Central memory CD8-positive, alpha-beta T cell (primary cell): Measurements from ENCODE around the gene ZNF462.
A peak's percentile ranks its signal among the peaks of the same experiment; 100 is the strongest.

Experiments used
- ATAC-seq: fragments of 150-1000 bp; cut with Tn5 transposase; replicated peaks from 2 replicates; pipeline ENCODE4 v1.10.0; 2022; ENCODE audit warnings: mild to moderate bottlenecking, moderate FRiP score, moderate number of reproducible peaks; ENCODE audit not compliant: poor library complexity, severe bottlenecking; ENCODE audit errors: extremely low read depth
- DNase-seq, 2 donors: peaks; one replicate each; pipeline ENCODE4 v3.0.0; 2021; ENCODE audit warnings: low spot score in 2 of 2
- H3K27ac Mint-ChIP-seq: one replicate; pipeline ENCODE4 v1.8.0; 2022; ENCODE audit warnings: low read depth, mild to moderate bottlenecking, moderate library complexity, mixed read lengths
- H3K27me3 Mint-ChIP-seq: one replicate; pipeline ENCODE4 v1.8.0; 2022; ENCODE audit warnings: mixed read lengths
- H3K36me3 Mint-ChIP-seq: one replicate; pipeline ENCODE4 v1.8.0; 2022; ENCODE audit warnings: mild to moderate bottlenecking, moderate library complexity, mixed read lengths; ENCODE audit not compliant: insufficient read depth
- H3K4me1 Mint-ChIP-seq: one replicate; pipeline ENCODE4 v1.8.0; 2022; ENCODE audit warnings: mixed read lengths
- H3K4me3 Mint-ChIP-seq: one replicate; pipeline ENCODE4 v1.8.0; 2022; ENCODE audit warnings: mild to moderate bottlenecking, moderate library complexity, mixed read lengths
- H3K9me3 Mint-ChIP-seq: one replicate; pipeline ENCODE4 v1.8.0; 2022; ENCODE audit warnings: mixed read lengths

The ZNF462 gene

GRCh38 chr9:106862821-106863720, at the start of gene ZNF462:
Gene ZNF462 (plus strand): TSS chr9:106863166. CDS start chr9:106923384, 60,218 bp downstream.
- DNase-seq (no peak), ATAC-seq (no peak)
- H3K4me3 Mint-ChIP-seq: peak within 1 kb of the TSS; percentile 51
- peaks cover 78% of the 10 kb centered on the region for H3K27me3 Mint-ChIP-seq
- H3K36me3 Mint-ChIP-seq: no peaks in the 10 kb centered on the region
- H3K9me3 Mint-ChIP-seq: peaks cover 14% of the 10 kb centered on the region
- H3K27ac Mint-ChIP-seq: no peak within 1 kb of the TSS
- H3K4me1 Mint-ChIP-seq: peaks cover 22% of the 10 kb centered on the region

DNA sequence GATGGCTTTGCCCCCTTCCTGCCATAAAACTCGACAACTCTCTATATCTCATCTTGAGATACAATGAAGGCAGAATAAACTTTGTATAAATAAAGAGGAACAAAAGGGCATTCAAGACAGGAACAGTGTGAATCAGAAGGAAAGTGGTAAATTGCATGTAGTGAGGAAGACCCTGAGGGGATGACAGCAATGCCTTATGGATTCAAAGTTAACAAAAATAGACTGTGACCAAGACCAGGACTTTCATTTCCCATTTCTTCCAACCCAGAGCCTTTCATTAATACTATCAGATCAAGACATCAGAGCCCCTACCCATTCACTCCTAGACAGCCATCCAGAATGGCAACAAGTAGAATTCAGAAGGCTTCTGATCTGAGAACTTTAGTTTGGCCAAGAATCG, 46.4 kb upstream of the ZNF462 start:
- Mint-ChIP-seq H3K36me3 (no peaks in the 10 kb centered on the region), H3K27me3 (no peaks in the 10 kb centered on the region), H3K4me3 (no peak overlapping the region), H3K9me3 (peaks cover 34% of the 10 kb centered on the region), H3K27ac (no peak overlapping the region), H3K4me1 (no peaks in the 10 kb centered on the region)
- ATAC-seq (no peak), DNase-seq (no peak)

GRCh38 chr9:106818034-106818433, 44.9 kb upstream of the ZNF462 start:
- ATAC-seq: no peak
- Mint-ChIP-seq H3K4me3 (no peak overlapping the region), H3K4me1 (no peaks in the 10 kb centered on the region), H3K27me3 (no peaks in the 10 kb centered on the region), H3K27ac (no peak overlapping the region), H3K9me3 (peaks cover 27% of the 10 kb centered on the region), H3K36me3 (no peaks in the 10 kb centered on the region)
- DNase-seq: no peak

DNA sequence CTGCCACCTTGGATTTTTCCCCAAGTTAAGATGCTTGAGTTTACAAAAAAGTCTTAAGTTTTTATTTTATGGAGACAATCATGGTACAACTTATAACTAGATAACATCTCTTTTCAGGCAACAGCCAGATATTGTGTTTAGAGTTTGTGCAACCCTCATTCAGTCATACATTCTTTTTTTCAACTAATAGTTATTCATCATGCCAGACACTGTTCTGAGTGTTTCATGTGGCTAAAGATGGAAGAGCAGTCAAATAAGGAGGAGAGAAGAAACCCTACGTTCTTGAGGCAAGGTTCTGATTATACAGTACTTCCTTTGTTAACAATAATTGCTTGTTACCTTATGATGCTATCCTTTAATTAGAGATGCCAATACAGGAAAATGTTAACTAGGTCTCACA, 42.1 kb upstream of the ZNF462 start:
- no peak overlapping the region for H3K27ac Mint-ChIP-seq
- no peak for ATAC-seq
- no peaks in the 10 kb centered on the region for H3K27me3 Mint-ChIP-seq
- H3K36me3 Mint-ChIP-seq: no peaks in the 10 kb centered on the region
- peaks cover 15% of the 10 kb centered on the region for H3K9me3 Mint-ChIP-seq
- no peak overlapping the region for H3K4me3 Mint-ChIP-seq
- no peaks in the 10 kb centered on the region for H3K4me1 Mint-ChIP-seq
- DNase-seq: no peak

- no peaks in the 10 kb centered on the region for H3K36me3 Mint-ChIP-seq
These were observed 34.9 kb upstream of the ZNF462 start for GRCh38 chr9:106828070-106828469.

DNA sequence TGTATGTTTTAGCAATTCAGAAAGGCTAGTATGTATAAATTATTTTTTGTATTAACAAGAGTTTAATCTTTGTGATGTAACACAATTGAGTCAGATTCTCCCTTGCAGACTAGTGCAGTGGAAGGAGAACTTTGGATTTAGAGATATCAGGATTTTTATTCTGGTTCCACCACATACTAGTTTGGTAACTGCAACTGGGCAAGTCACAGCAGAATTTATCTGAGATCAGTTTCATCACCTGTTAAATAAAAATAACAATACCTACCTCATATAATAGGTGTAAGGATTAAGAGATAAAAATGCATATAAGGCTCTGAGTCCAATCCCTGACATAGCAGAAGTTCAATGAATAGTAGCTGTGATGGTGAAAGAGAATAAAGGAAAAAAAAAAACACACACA, 34.0 kb upstream of the ZNF462 start:
- Mint-ChIP-seq H3K4me3 (no peak overlapping the region), H3K36me3 (no peaks in the 10 kb centered on the region), H3K4me1 (no peaks in the 10 kb centered on the region)

More at GRCh38 chr9:106828070-106828469, 34.9 kb upstream of the ZNF462 start:
- Mint-ChIP-seq H3K27ac (no peak overlapping the region), H3K4me1 (no peaks in the 10 kb centered on the region), H3K9me3 (peaks cover 11% of the 10 kb centered on the region), H3K27me3 (no peaks in the 10 kb centered on the region), H3K4me3 (no peak overlapping the region)
- DNase-seq (no peak), ATAC-seq (no peak)

GRCh38 chr9:106829666-106830408, 33.1 kb upstream of the ZNF462 start:
- Mint-ChIP-seq H3K9me3 (peaks cover 17% of the 10 kb centered on the region), H3K27ac (no peak overlapping the region), H3K4me1 (no peaks in the 10 kb centered on the region), H3K36me3 (no peaks in the 10 kb centered on the region), H3K27me3 (no peaks in the 10 kb centered on the region), H3K4me3 (no peak overlapping the region)
- no peak for ATAC-seq
- DNase-seq: no peak

More for the DNA sequence above, 34.0 kb upstream of the ZNF462 start:
- no peak for DNase-seq
- H3K27me3 Mint-ChIP-seq: no peaks in the 10 kb centered on the region
- ATAC-seq: no peak
- H3K9me3 Mint-ChIP-seq: peaks cover 14% of the 10 kb centered on the region
- no peak overlapping the region for H3K27ac Mint-ChIP-seq

GRCh38 chr9:106830527-106831150, 32.3 kb upstream of the ZNF462 start:
- DNase-seq (no peak), ATAC-seq (no peak)
- no peak overlapping the region for H3K4me3 Mint-ChIP-seq
- H3K27me3 Mint-ChIP-seq: no peaks in the 10 kb centered on the region
- peaks cover 17% of the 10 kb centered on the region for H3K9me3 Mint-ChIP-seq
- H3K4me1 Mint-ChIP-seq: no peaks in the 10 kb centered on the region
- no peak overlapping the region for H3K27ac Mint-ChIP-seq
- no peaks in the 10 kb centered on the region for H3K36me3 Mint-ChIP-seq

DNA sequence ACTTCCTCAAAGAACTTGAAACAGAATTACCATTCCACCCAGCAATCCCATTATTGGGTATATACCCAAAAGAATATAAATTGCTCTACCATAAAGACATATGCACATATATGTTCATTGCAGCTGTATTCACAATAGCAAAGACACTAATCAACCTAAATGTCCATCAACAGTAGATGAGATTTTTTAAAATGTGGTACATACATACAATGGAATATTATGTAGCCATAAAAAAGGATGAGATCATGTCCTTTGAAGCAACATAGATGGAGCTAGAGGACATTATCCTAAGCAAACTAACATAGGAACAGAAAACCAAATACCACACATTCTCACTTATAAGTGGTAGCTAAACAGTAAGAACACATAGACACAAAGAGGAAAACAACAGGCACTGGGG, 28.1 kb upstream of the ZNF462 start:
- Mint-ChIP-seq H3K36me3 (no peaks in the 10 kb centered on the region), H3K27ac (no peak overlapping the region), H3K27me3 (no peaks in the 10 kb centered on the region), H3K9me3 (peaks cover 21% of the 10 kb centered on the region), H3K4me3 (no peak overlapping the region), H3K4me1 (no peaks in the 10 kb centered on the region)
- DNase-seq: no peak
- ATAC-seq: no peak

GRCh38 chr9:106835840-106836239, 27.1 kb upstream of the ZNF462 start:
- DNase-seq (no peak), ATAC-seq (no peak)
- Mint-ChIP-seq H3K4me1 (no peaks in the 10 kb centered on the region), H3K4me3 (no peak overlapping the region), H3K36me3 (no peaks in the 10 kb centered on the region), H3K27me3 (no peaks in the 10 kb centered on the region), H3K27ac (no peak overlapping the region), H3K9me3 (peaks cover 21% of the 10 kb centered on the region)

DNA sequence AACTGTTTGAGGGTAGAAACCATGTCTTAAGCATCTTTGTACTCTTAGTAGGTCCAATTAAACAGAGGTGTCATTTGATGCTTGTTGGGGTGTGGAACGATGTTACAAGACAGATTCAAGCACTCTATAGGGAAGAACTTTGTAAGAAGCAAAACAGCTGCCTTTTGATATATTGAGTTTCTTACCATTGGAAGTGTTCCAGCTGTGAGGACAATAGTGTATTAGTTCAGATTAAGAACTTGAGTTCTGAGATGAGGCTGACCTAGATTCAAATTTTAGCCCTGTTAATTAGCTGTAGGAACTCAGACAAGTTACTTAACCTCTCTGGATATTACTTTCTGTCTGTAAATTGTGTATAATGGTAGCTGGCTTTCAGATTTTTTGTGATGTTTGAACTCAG, 19.6 kb upstream of the ZNF462 start:
- Mint-ChIP-seq H3K27ac (no peak overlapping the region), H3K9me3 (peaks cover 5% of the 10 kb centered on the region), H3K4me1 (no peaks in the 10 kb centered on the region), H3K27me3 (no peaks in the 10 kb centered on the region), H3K4me3 (no peak overlapping the region), H3K36me3 (no peaks in the 10 kb centered on the region)
- DNase-seq (no peak), ATAC-seq (no peak)

DNA sequence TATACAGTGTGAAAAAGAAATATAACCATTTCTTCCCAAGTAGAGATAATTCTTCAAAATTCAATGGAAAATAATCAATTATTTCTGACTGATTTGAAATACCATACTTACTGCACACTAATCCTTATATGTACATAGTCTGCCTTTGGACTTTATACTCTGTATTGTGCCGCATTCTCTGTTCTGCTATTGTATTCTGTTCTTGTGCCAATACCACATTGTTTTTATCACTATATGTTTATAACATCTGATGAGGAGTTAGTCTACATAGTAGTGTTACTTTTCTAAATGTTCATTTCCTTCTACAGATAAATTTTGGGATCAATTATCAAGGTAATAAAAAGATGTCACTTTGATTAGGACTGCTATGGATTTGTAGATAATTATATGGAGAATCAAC, 16.7 kb upstream of the ZNF462 start:
- no peaks in the 10 kb centered on the region for H3K4me1 Mint-ChIP-seq
- no peak overlapping the region for H3K4me3 Mint-ChIP-seq
- ATAC-seq: no peak

More for the DNA sequence above, 16.7 kb upstream of the ZNF462 start:
- Mint-ChIP-seq H3K9me3 (no peaks in the 10 kb centered on the region), H3K27me3 (no peaks in the 10 kb centered on the region), H3K36me3 (no peaks in the 10 kb centered on the region), H3K27ac (no peak overlapping the region)
- DNase-seq: no peak
